Measurements from ENCODE around the gene SLC6A9. TPM values are rescaled to one million over a fixed set of nuclear protein-coding genes. Genes with fewer than 3 reads are reported as not detected.

Gene SLC6A9
- total and polyA plus RNA-seq, 2 donors (not counting 1 experiment from before 2014, with no cell fraction given), result 0.28 to 5.5 TPM

DNA sequence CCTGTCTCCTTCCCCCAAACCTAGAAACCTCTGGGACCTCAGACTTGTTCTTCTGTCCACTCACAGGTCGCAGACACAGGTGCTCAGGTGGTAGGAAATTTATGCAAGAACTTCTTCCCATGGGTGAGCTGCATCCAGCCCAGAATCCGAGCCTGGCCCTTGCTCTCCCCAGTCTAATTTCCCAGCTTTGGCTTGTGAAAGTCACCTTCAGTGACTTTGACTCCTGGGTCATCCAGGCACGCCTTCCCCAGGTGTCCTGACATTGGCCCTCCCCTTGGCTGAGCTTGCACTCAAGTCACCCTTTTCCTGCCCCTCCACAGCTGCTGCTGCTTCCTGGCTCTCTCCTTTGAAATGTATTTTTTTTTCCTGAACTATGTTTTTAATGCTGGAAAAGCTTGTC is 77.9 kb downstream of the SLC6A9 start:
- Mint-ChIP-seq H3K27ac (no peak overlapping the region), H3K4me3 (no peak overlapping the region), H3K27me3 (no peaks in the 10 kb centered on the region), H3K4me1 (peaks cover 9% of the 10 kb centered on the region), H3K9me3 (ENCODE audit: insufficient read depth) (no peaks in the 10 kb centered on the region)
- Histone ChIP-seq H4K20me1 (ENCODE audit: control insufficient read depth, insufficient read depth, low read length, poor library complexity, severe bottlenecking) (no peaks in the 10 kb centered on the region), H3K4me1 (ENCODE audit: control insufficient read depth in 2 of 2, insufficient read depth in 2 of 2, low read length in 2 of 2) (peaks cover 0 to 2% of the 10 kb centered on the region in 2 donors), H3K9ac (ENCODE audit: low read length) (no peak overlapping the region), H3K27ac (ENCODE audit: low read length in 2 of 2) (no peak overlapping the region), H3K4me2 (replicated peaks; ENCODE audit: low read depth, low read length, poor library complexity, severe bottlenecking) (no peak overlapping the region), H3K27me3 (replicated peaks in 1 of 4; ENCODE audit: control extremely low read depth in 1 of 4, control insufficient read depth in 3 of 4, insufficient read depth in 4 of 4, low read length in 3 of 4) (no peaks in the 10 kb centered on the region), H2AFZ (ENCODE audit: insufficient read depth, low read depth, low read length, poor library complexity, severe bottlenecking) (no peak overlapping the region), H3K36me3 (replicated peaks in 1 of 2; ENCODE audit: control extremely low read depth in 1 of 2, control insufficient read depth in 1 of 2, extremely low read depth in 1 of 2, insufficient read depth in 2 of 2, low read length in 1 of 2) (peaks cover 0 to 23% of the 10 kb centered on the region in 2 experiments), H3K79me2 (ENCODE audit: control insufficient read depth, insufficient read depth, low read length) (peaks cover 36% of the 10 kb centered on the region), H3K9me3 (ENCODE audit: control extremely low read depth in 1 of 3, control insufficient read depth in 2 of 3, insufficient read depth in 1 of 3, low read length in 2 of 3) (no peaks in the 10 kb centered on the region), H3K4me3 (ENCODE audit: control extremely low read depth in 1 of 5, extremely low read depth in 1 of 5, insufficient read depth in 1 of 5, low read depth in 2 of 5, low read length in 4 of 5) (no peak overlapping the region)
- 96% methylated on average over 2 of the region's 3 CpGs for WGBS (ENCODE audit: insufficient coverage)
- ChIA-PET CTCF (interaction anchor here (1.7 kb wide), 1 partner anchor 18 kb away, joined by 4 read pairs; no protein-coding TSS in a partner anchor), POLR2A (no interaction called here)
- TF ChIP-seq EZH2 (IDR thresholded peaks at IDR 0.05; ENCODE audit: borderline replicate concordance, insufficient read depth, low read depth, low read length, poor library complexity, severe bottlenecking), result no peak
- TF ChIP-seq, protein P1, sequence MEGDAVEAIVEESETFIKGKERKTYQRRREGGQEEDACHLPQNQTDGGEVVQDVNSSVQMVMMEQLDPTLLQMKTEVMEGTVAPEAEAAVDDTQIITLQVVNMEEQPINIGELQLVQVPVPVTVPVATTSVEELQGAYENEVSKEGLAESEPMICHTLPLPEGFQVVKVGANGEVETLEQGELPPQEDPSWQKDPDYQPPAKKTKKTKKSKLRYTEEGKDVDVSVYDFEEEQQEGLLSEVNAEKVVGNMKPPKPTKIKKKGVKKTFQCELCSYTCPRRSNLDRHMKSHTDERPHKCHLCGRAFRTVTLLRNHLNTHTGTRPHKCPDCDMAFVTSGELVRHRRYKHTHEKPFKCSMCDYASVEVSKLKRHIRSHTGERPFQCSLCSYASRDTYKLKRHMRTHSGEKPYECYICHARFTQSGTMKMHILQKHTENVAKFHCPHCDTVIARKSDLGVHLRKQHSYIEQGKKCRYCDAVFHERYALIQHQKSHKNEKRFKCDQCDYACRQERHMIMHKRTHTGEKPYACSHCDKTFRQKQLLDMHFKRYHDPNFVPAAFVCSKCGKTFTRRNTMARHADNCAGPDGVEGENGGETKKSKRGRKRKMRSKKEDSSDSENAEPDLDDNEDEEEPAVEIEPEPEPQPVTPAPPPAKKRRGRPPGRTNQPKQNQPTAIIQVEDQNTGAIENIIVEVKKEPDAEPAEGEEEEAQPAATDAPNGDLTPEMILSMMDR (IDR thresholded peaks at IDR 0.05), result no peak
- no peak for ATAC-seq (ENCODE audit: low read depth)
- intact Hi-C loops (cut with micrococcal nuclease), result no loop called here
- DNase-seq, result no peak

GRCh38 chr1:43952731-43953346 is 78.4 kb downstream of the SLC6A9 start:
- Histone ChIP-seq H3K9ac (ENCODE audit: low read length) (no peak overlapping the region), H3K4me3 (ENCODE audit: control extremely low read depth in 1 of 5, extremely low read depth in 1 of 5, insufficient read depth in 1 of 5, low read depth in 2 of 5, low read length in 4 of 5) (no peak overlapping the region), H3K36me3 (replicated peaks in 1 of 2; ENCODE audit: control extremely low read depth in 1 of 2, control insufficient read depth in 1 of 2, extremely low read depth in 1 of 2, insufficient read depth in 2 of 2, low read length in 1 of 2) (peaks cover 0 to 21% of the 10 kb centered on the region in 2 experiments), H3K9me3 (ENCODE audit: control extremely low read depth in 1 of 3, control insufficient read depth in 2 of 3, insufficient read depth in 1 of 3, low read length in 2 of 3) (no peaks in the 10 kb centered on the region), H3K27ac (ENCODE audit: low read length in 2 of 2) (no peak overlapping the region), H3K4me2 (replicated peaks; ENCODE audit: low read depth, low read length, poor library complexity, severe bottlenecking) (no peak overlapping the region), H3K79me2 (ENCODE audit: control insufficient read depth, insufficient read depth, low read length) (peaks cover 41% of the 10 kb centered on the region), H3K27me3 (replicated peaks in 1 of 4; ENCODE audit: control extremely low read depth in 1 of 4, control insufficient read depth in 3 of 4, insufficient read depth in 4 of 4, low read length in 3 of 4) (no peaks in the 10 kb centered on the region), H2AFZ (ENCODE audit: insufficient read depth, low read depth, low read length, poor library complexity, severe bottlenecking) (no peak overlapping the region), H3K4me1 (ENCODE audit: control insufficient read depth in 2 of 2, insufficient read depth in 2 of 2, low read length in 2 of 2) (peaks cover 1 to 7% of the 10 kb centered on the region in 2 donors), H4K20me1 (ENCODE audit: control insufficient read depth, insufficient read depth, low read length, poor library complexity, severe bottlenecking) (no peaks in the 10 kb centered on the region)
- 90% methylated on average over 6 of the region's 8 CpGs for WGBS (ENCODE audit: insufficient coverage)
- H3K27me3 Mint-ChIP-seq, result no peaks in the 10 kb centered on the region
- ATAC-seq (ENCODE audit: low read depth) (no peak), DNase-seq (no peak)
- intact Hi-C loops (cut with micrococcal nuclease), result no loop called here
- ChIA-PET CTCF (interaction anchor here (1.7 kb wide), 1 partner anchor 18 kb away, joined by 4 read pairs; no protein-coding TSS in a partner anchor), POLR2A (no interaction called here)
- H3K27ac Mint-ChIP-seq, result no peak overlapping the region
- peaks cover 14% of the 10 kb centered on the region for H3K4me1 Mint-ChIP-seq
- TF ChIP-seq, protein P1 (IDR thresholded peaks at IDR 0.05), result no peak
- TF ChIP-seq EZH2 (IDR thresholded peaks at IDR 0.05; ENCODE audit: borderline replicate concordance, insufficient read depth, low read depth, low read length, poor library complexity, severe bottlenecking), result no peak
- H3K4me3 Mint-ChIP-seq, result no peak overlapping the region
- H3K9me3 Mint-ChIP-seq (ENCODE audit: insufficient read depth), result no peaks in the 10 kb centered on the region

Measured in B cell (primary cell).